K562 (cell line): ENCODE measurements around the gene HMX2. TPM values are rescaled to one million over a fixed set of nuclear protein-coding genes. Genes with fewer than 3 reads are reported as not detected.

Source experiments
- BRF1 ChIP-seq: IDR thresholded peaks from 3 replicates; pipeline ENCODE4 v1.6.1; 2011; ENCODE audit warnings: borderline replicate concordance, mild to moderate bottlenecking; ENCODE audit not compliant: insufficient read length; ENCODE audit errors: extremely low read depth
- CBX8 ChIP-seq: fragments of 200-600 bp; sonication (generic); IDR thresholded peaks from 2 replicates; pipeline ENCODE4 v1.6.1; 2012; ENCODE audit warnings: borderline replicate concordance, mixed run types, low read depth, mild to moderate bottlenecking, moderate library complexity, mixed read lengths, low read length, control low read depth, inconsistent platforms; ENCODE audit not compliant: poor library complexity, severe bottlenecking; ENCODE audit errors: extremely low read depth
- CCAR2 ChIP-seq: fragments of 200-400 bp; formaldehyde crosslinking; IDR thresholded peaks from 2 replicates; pipeline ENCODE4 v1.6.1; 2017; ENCODE audit warnings: mild to moderate bottlenecking, low read depth, low read length
- COPS2 ChIP-seq: fragments of 450-650 bp; conservative IDR thresholded peaks from 2 replicates; pipeline ENCODE4 v1.6.1; 2016; ENCODE audit warnings: mild to moderate bottlenecking, moderate library complexity
- CXXC5 ChIP-seq: fragments of 250-450 bp; sonication (Bioruptor Pico); IDR thresholded peaks from 2 replicates; pipeline ENCODE4 v1.8.0; 2022; ENCODE audit warnings: inconsistent platforms, mild to moderate bottlenecking, moderate library complexity
- GABPB1 ChIP-seq: sonication (generic); formaldehyde crosslinking; IDR thresholded peaks from 2 replicates; pipeline ENCODE4 v1.8.0; 2022; ENCODE audit warnings: mild to moderate bottlenecking, missing genetic modification reagents
- HINFP ChIP-seq: fragments of 450-650 bp; conservative IDR thresholded peaks from 2 replicates; pipeline ENCODE4 v1.6.1; 2016; ENCODE audit warnings: missing genetic modification characterization, low read depth, mild to moderate bottlenecking, control low read depth, missing compliant biosample characterization
- L3MBTL2 ChIP-seq: fragments of 450-650 bp; IDR thresholded peaks from 2 replicates; pipeline ENCODE4 v1.6.1; 2016; ENCODE audit warnings: mild to moderate bottlenecking, moderate library complexity
- NCOA6 ChIP-seq: fragments of 450-650 bp; IDR thresholded peaks from 2 replicates; pipeline ENCODE4 v1.6.1; 2017; ENCODE audit warnings: mild to moderate bottlenecking
- NR2F6 ChIP-seq: fragments of 450-650 bp; formaldehyde crosslinking; IDR thresholded peaks from 2 replicates; pipeline ENCODE4 v1.4.0; 2020; ENCODE audit warnings: mild to moderate bottlenecking
- PCBP2 ChIP-seq: fragments of 200-400 bp; formaldehyde crosslinking; IDR thresholded peaks from 2 replicates; pipeline ENCODE4 v1.6.1; 2018; ENCODE audit warnings: low read length, low read depth, mild to moderate bottlenecking, moderate library complexity; ENCODE audit not compliant: poor library complexity, severe bottlenecking
- RAD21 ChIP-seq, 2 experiments: fragments of 250-450 bp in 1 of 2; fragments of 450-650 bp in 1 of 2; sonication (Bioruptor Pico) in 1 of 2; formaldehyde crosslinking in 1 of 2; IDR thresholded peaks in 1 of 2; conservative IDR thresholded peaks in 1 of 2; 2 replicates each; pipeline versions ENCODE4 v1.4.0 to v1.8.0; 2020 to 2022; ENCODE audit warnings: mild to moderate bottlenecking in 2 of 2, moderate library complexity in 1 of 2
- RB1 ChIP-seq: fragments of 450-650 bp; IDR thresholded peaks from 2 replicates; pipeline ENCODE4 v1.6.1; 2017; ENCODE audit warnings: low read depth, mild to moderate bottlenecking
- RBM34 ChIP-seq: fragments of 200-400 bp; formaldehyde crosslinking; IDR thresholded peaks from 2 replicates; pipeline ENCODE4 v1.6.1; 2018; ENCODE audit warnings: low read length, borderline replicate concordance; ENCODE audit not compliant: insufficient read depth
- SETDB1 ChIP-seq: IDR thresholded peaks from one replicate; pipeline ENCODE4 v1.6.1; 2012; ENCODE audit warnings: low read length, control low read depth, inconsistent platforms
- SNIP1 ChIP-seq: fragments of 450-650 bp; IDR thresholded peaks from 2 replicates; pipeline ENCODE4 v1.7.1; 2017; ENCODE audit warnings: low read depth, mild to moderate bottlenecking
- SNRNP70 ChIP-seq: fragments of 200-400 bp; formaldehyde crosslinking; optimal IDR thresholded peaks from 2 replicates; pipeline ENCODE3; 2017; ENCODE audit warnings: low read depth, low read length
- TAF9B ChIP-seq: fragments of 450-650 bp; IDR thresholded peaks from 2 replicates; pipeline ENCODE4 v1.6.1; 2018; ENCODE audit warnings: mild to moderate bottlenecking; ENCODE audit not compliant: partially characterized antibody
- TCF7L2 ChIP-seq: fragments of 150-350 bp; IDR thresholded peaks from 2 replicates; pipeline ENCODE4 v1.6.1; 2016; ENCODE audit warnings: low read depth, mild to moderate bottlenecking, low read length, moderate library complexity
- TFAM ChIP-seq: fragments of 250-450 bp; sonication (Bioruptor Pico); conservative IDR thresholded peaks from 2 replicates; pipeline ENCODE4 v1.5.0; 2021; ENCODE audit warnings: mild to moderate bottlenecking, moderate library complexity
- XRCC5 ChIP-seq: fragments of 200-400 bp; formaldehyde crosslinking; IDR thresholded peaks from 2 replicates; pipeline ENCODE4 v1.6.1; 2017; ENCODE audit warnings: low read depth, mild to moderate bottlenecking, low read length
- YY1 ChIP-seq, 3 experiments: IDR thresholded peaks; 2 replicates each; pipeline ENCODE4 v1.6.1; 2011; ENCODE audit warnings: low read length in 2 of 3, mild to moderate bottlenecking in 2 of 3, moderate library complexity in 2 of 3, borderline replicate concordance in 1 of 3, control low read depth in 1 of 3, low read depth in 1 of 3; ENCODE audit not compliant: insufficient read depth in 3 of 3, insufficient replicate concordance in 2 of 3, control insufficient read depth in 1 of 3, insufficient read length in 1 of 3; ENCODE audit errors: extremely low read depth in 1 of 3
- ZNF133 ChIP-seq: fragments of 250-450 bp; sonication (Bioruptor Pico); IDR thresholded peaks from 2 replicates; pipeline ENCODE4 v1.4.0; 2020; ENCODE audit warnings: mild to moderate bottlenecking
- ZNF217 ChIP-seq: sonication (generic); formaldehyde crosslinking; IDR thresholded peaks from 2 replicates; pipeline ENCODE4 v1.8.0; 2022; ENCODE audit warnings: mild to moderate bottlenecking, missing genetic modification reagents
- ZNF707 ChIP-seq: fragments of 250-450 bp; sonication (Bioruptor Pico); conservative IDR thresholded peaks from 2 replicates; pipeline ENCODE4 v1.8.0; 2022; ENCODE audit warnings: inconsistent platforms, mild to moderate bottlenecking, moderate library complexity
- ZNF76 ChIP-seq: fragments of 250-450 bp; sonication (Bioruptor Pico); IDR thresholded peaks from 2 replicates; pipeline ENCODE4 v1.4.0; 2020; ENCODE audit warnings: mild to moderate bottlenecking, moderate library complexity, borderline replicate concordance
- ZNF77 ChIP-seq: fragments of 250-450 bp; sonication (Bioruptor Pico); IDR thresholded peaks from 2 replicates; pipeline ENCODE4 v1.5.0; 2020
- ZNF778 ChIP-seq: fragments of 450-650 bp; formaldehyde crosslinking; IDR thresholded peaks from 2 replicates; pipeline ENCODE4 v1.4.0; 2020; ENCODE audit warnings: mild to moderate bottlenecking, moderate library complexity
- polyA plus RNA-seq, 8 experiments: library from polyadenylated mRNA; depleted of rRNA in 4 of 8; stranded (reverse) in 5 of 8; unstranded in 3 of 8; fragments of >200 nt; fragmentation: Nextera tagmentation in 2 of 8; fragmentation: Illumina TruSeq in 1 of 8; extraction: Ambion mirVana in 2 of 8; extraction: Trizol in 1 of 8; gene quantifications; 2 replicates each; pipeline versions ENCODE4 v1.2.1 to v1.2.3, GENCODE V29; 2011 to 2014; ENCODE audit warnings: inconsistent platforms in 1 of 8, missing spikeins in 1 of 8
- total RNA-seq, 7 experiments: library from RNA; depleted of rRNA in 6 of 7; stranded (reverse); fragments of >200 nt in 6 of 7; fragmentation: Illumina TruSeq in 2 of 7; extraction: Trizol in 2 of 7; gene quantifications; 2 replicates each; pipeline versions ENCODE4 v1.2.1 to v1.2.3, GENCODE V29; 2011 to 2021; ENCODE audit warnings: low replicate concordance in 1 of 7

Gene HMX2
- total and polyA plus RNA-seq, 9 of the 15 experiments (the other 6 are each of a cell fraction or from before 2014, with no cell fraction given): 0.07 to 0.58 (median 0.09) TPM; not detected in 2

- TF ChIP-seq SNIP1 (no peak), COPS2 (no peak), PCBP2 (no peak), YY1 (IDR thresholded peaks at IDR 0.05; ENCODE audit: borderline replicate concordance in 1 of 3, control insufficient read depth in 1 of 3, extremely low read depth in 1 of 3, insufficient read depth in 3 of 3, insufficient read length in 1 of 3, insufficient replicate concordance in 2 of 3, low read depth in 1 of 3, low read length in 2 of 3) (peak in 1 of 3 experiments; percentile 14), HINFP (tag) (no peak), NCOA6 (no peak), TCF7L2 (no peak), CBX8 (no peak), RBM34 (no peak), GABPB1 (CRISPR knock-in tag) (no peak), XRCC5 (0 out of 2 replicates have a peak, but pooled peaks have one; percentile 43), CCAR2 (no peak), RB1 (0 out of 2 replicates have a peak, but pooled peaks have one; percentile 21), ZNF133 (no peak), BRF1 (no peak), SETDB1 (no peak), ZNF76 (CRISPR knock-in tag) (no peak), ZNF217 (CRISPR knock-in tag) (no peak), ZNF77 (CRISPR knock-in tag) (no peak), CXXC5 (CRISPR knock-in tag) (0 out of 2 replicates have a peak, but pooled peaks have one; percentile 15), RAD21 (CRISPR knock-in tag; conservative IDR thresholded peaks at IDR 0.05 in 1 of 2, IDR thresholded peaks at IDR 0.05 in 1 of 2) (peak; percentile 63 to 81), SNRNP70 (no peak), TAF9B (no peak), L3MBTL2 (peak; percentile 42; the same call in 1 of the 2 replicates), ZNF778 (CRISPR knock-in tag) (no peak), TFAM (CRISPR knock-in tag) (no peak), ZNF707 (CRISPR knock-in tag) (no peak), NR2F6 (no peak)
Measured at GRCh38 chr10:123132576-123133477, 15.1 kb upstream of the HMX2 start (continued).
